ENCODE data around the gene SLC38A8. TPM values are rescaled to one million over a fixed set of nuclear protein-coding genes. Genes with fewer than 3 reads are reported as not detected.
A peak's percentile ranks its signal among the peaks of the same experiment; 100 is the strongest.

Gene SLC38A8
- total RNA-seq, 4 donors from 2014 or later: not detected

DNA sequence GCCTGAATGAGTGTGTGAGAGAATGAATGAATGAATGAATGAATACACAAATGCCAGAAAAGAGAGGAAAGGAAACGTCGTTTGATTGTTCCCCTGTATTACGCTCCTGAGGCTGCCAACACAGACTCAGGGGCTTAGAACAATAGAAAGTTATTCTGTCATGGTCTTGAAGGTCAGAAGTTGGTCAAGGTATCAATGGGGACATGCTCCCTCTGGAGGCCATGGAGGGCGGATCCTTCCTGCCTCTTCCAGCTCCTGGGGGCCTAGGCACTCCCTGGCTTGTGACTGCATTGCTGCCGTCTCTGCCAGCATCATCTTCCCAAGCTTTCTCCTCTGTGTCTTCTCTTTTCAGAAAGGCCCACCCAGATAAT lies 1.5 kb upstream of the SLC38A8 start:
- DNase-seq: no peak
- TF ChIP-seq, protein P1, sequence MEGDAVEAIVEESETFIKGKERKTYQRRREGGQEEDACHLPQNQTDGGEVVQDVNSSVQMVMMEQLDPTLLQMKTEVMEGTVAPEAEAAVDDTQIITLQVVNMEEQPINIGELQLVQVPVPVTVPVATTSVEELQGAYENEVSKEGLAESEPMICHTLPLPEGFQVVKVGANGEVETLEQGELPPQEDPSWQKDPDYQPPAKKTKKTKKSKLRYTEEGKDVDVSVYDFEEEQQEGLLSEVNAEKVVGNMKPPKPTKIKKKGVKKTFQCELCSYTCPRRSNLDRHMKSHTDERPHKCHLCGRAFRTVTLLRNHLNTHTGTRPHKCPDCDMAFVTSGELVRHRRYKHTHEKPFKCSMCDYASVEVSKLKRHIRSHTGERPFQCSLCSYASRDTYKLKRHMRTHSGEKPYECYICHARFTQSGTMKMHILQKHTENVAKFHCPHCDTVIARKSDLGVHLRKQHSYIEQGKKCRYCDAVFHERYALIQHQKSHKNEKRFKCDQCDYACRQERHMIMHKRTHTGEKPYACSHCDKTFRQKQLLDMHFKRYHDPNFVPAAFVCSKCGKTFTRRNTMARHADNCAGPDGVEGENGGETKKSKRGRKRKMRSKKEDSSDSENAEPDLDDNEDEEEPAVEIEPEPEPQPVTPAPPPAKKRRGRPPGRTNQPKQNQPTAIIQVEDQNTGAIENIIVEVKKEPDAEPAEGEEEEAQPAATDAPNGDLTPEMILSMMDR (IDR thresholded peaks at IDR 0.05): peak in 3 of 5 experiments; percentile 18 to 27 (median 24)
- TF ChIP-seq EP300 (IDR thresholded peaks at IDR 0.05; ENCODE audit: low read depth): no peak
- Histone ChIP-seq H3K27ac (no peak overlapping the region), H3K27me3 (peaks cover 34% of the 10 kb centered on the region), H3K36me3 (no peaks in the 10 kb centered on the region), H3K4me1 (no peaks in the 10 kb centered on the region), H3K4me3 (no peak overlapping the region), H3K9me3 (no peaks in the 10 kb centered on the region)
- 10 to 48% methylated on average over 2 to 5 of the region's 5 CpGs for WGBS, 2 donors (ENCODE audit: low coverage in 1 of 2)
- intact Hi-C loops (cut with DNase I; ENCODE audit: low total_unique reads): no loop called here
- in situ Hi-C loops (cut with MboI; ENCODE audit: low pct_ligation_motif_present in 1 of 4, low pct_unique_long_range_greater_than_20kb in 1 of 4, low sequenced_read_pairs in 3 of 4): no loop called here

DNA sequence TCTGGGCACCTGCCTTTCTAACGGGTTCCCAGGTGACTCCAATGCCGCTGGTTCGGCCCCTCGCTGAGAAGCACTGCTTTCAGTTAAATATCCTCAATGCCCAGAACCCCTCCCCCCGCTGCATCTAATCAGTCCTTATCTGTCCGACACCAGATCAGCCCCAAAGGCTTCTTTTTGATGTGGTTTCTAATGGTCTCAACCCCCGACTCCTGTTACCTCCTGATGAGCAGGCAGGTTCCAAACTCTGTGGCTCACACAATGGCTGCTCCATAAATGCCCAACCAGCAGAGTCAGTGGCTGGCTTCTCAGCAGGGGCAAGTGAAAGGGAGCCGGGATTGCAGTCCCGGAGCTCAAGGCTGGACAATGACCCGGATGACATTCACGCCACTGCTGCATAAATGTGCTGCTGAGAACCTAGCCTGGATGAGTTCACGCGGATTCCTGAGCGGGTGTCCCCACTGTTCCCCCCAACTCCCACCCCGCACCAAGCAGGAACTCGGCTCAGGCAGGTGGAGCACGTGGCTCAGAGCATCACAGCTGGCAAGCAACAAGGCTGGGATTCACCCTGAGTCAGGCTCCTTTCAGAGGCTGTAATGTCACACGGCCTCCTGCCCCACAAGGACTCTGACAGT lies 1.0 kb upstream of the SLC38A8 start:
- 27 to 49% methylated on average over 4 to 18 of the region's 18 CpGs for WGBS, 2 donors (ENCODE audit: low coverage in 1 of 2)
- DNase-seq: no peak
- in situ Hi-C loops (cut with MboI; ENCODE audit: low pct_ligation_motif_present in 1 of 4, low pct_unique_long_range_greater_than_20kb in 1 of 4, low sequenced_read_pairs in 3 of 4): no loop called here
- no peaks in the 10 kb centered on the region for H3K9me3 ChIP-seq
- H3K4me3 ChIP-seq: no peak overlapping the region
- H3K4me1 ChIP-seq: no peaks in the 10 kb centered on the region
- H3K27ac ChIP-seq: no peak overlapping the region
- H3K36me3 ChIP-seq: no peaks in the 10 kb centered on the region
- intact Hi-C loops (cut with DNase I; ENCODE audit: low total_unique reads): no loop called here
- peaks cover 34% of the 10 kb centered on the region for H3K27me3 ChIP-seq
- TF ChIP-seq POLR2AphosphoS5 (IDR thresholded peaks at IDR 0.05): no peak
- no peak for TF ChIP-seq POLR2A (IDR thresholded peaks at IDR 0.05)
- TF ChIP-seq, protein P1 (IDR thresholded peaks at IDR 0.05): no peak
- TF ChIP-seq EP300 (IDR thresholded peaks at IDR 0.05; ENCODE audit: low read depth): no peak

GRCh38 chr16:84042879-84043485 lies 387 bp upstream of the SLC38A8 start:
- in situ Hi-C loops (cut with MboI; ENCODE audit: low pct_ligation_motif_present in 1 of 4, low pct_unique_long_range_greater_than_20kb in 1 of 4, low sequenced_read_pairs in 3 of 4) (no loop called here), intact Hi-C loops (cut with DNase I; ENCODE audit: low total_unique reads) (no loop called here)
- no peak for DNase-seq
- no peak overlapping the region for H3K4me3 ChIP-seq
- H3K27ac ChIP-seq: no peak overlapping the region
- H3K4me1 ChIP-seq: no peaks in the 10 kb centered on the region
- H3K27me3 ChIP-seq: peaks cover 34% of the 10 kb centered on the region
- WGBS, 2 donors (ENCODE audit: low coverage in 1 of 2): 46% methylated on average over 22 of the region's 22 CpGs; no CpG with 5 or more reads in 1 of the 2 donors
- no peaks in the 10 kb centered on the region for H3K36me3 ChIP-seq
- TF ChIP-seq, protein P1 (IDR thresholded peaks at IDR 0.05): no peak
- TF ChIP-seq EP300 (IDR thresholded peaks at IDR 0.05; ENCODE audit: low read depth): no peak
- TF ChIP-seq POLR2AphosphoS5 (IDR thresholded peaks at IDR 0.05): no peak
- no peak for TF ChIP-seq POLR2A (IDR thresholded peaks at IDR 0.05)
- no peaks in the 10 kb centered on the region for H3K9me3 ChIP-seq

DNA sequence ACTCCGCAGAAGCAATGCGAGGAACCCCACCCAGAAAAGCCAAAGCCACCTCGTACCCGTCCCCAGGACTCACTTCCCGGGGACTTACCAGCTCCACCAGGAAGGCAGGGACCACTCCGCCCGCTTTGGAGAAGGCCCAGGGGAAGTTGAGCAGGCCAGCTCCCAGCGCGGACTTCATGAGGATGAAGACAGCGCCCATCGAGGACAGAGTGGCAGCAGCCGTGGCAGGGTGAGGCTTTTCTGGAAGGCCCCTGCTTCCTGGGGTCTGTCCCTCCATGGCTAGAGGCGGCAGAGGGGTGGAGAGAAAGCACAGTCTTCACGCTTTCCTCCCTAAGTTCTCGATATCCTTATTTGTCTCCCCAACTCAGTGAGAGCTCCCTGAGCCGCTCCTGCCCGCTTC lies 714 bp downstream of the SLC38A8 start:
- in situ Hi-C loops (cut with MboI; ENCODE audit: low pct_ligation_motif_present in 1 of 4, low pct_unique_long_range_greater_than_20kb in 1 of 4, low sequenced_read_pairs in 3 of 4) (no loop called here), intact Hi-C loops (cut with DNase I; ENCODE audit: low total_unique reads) (no loop called here)
- Histone ChIP-seq H3K9me3 (no peaks in the 10 kb centered on the region), H3K4me3 (no peak overlapping the region), H3K4me1 (no peaks in the 10 kb centered on the region), H3K36me3 (no peaks in the 10 kb centered on the region), H3K27ac (no peak overlapping the region), H3K27me3 (peaks cover 34% of the 10 kb centered on the region)
- 85 to 89% methylated on average over 6 to 17 of the region's 17 CpGs for WGBS, 2 donors (ENCODE audit: low coverage in 1 of 2)
- TF ChIP-seq POLR2AphosphoS5 (IDR thresholded peaks at IDR 0.05): no peak
- TF ChIP-seq EP300 (IDR thresholded peaks at IDR 0.05; ENCODE audit: low read depth): no peak
- no peak for TF ChIP-seq POLR2A (IDR thresholded peaks at IDR 0.05)
- TF ChIP-seq, protein P1 (IDR thresholded peaks at IDR 0.05): no peak
- DNase-seq: no peak
